GM18867 (cell line): ENCODE data around the gene GIT1.
A peak's percentile ranks its signal among the peaks of the same experiment; 100 is the strongest.
"Not testable (repeated sequence)": the region's sequence is repeated elsewhere in the genome, so short reads cannot be mapped to it uniquely, and the experiment has no call there.

Experiments used
- ATAC-seq: cut with Tn5 transposase; IDR thresholded peaks from one replicate; pipeline ENCODE4 v1.9.1; 2021; ENCODE audit warnings: mild to moderate bottlenecking, moderate library complexity; ENCODE audit not compliant: unreplicated experiment

Gene GIT1

DNA sequence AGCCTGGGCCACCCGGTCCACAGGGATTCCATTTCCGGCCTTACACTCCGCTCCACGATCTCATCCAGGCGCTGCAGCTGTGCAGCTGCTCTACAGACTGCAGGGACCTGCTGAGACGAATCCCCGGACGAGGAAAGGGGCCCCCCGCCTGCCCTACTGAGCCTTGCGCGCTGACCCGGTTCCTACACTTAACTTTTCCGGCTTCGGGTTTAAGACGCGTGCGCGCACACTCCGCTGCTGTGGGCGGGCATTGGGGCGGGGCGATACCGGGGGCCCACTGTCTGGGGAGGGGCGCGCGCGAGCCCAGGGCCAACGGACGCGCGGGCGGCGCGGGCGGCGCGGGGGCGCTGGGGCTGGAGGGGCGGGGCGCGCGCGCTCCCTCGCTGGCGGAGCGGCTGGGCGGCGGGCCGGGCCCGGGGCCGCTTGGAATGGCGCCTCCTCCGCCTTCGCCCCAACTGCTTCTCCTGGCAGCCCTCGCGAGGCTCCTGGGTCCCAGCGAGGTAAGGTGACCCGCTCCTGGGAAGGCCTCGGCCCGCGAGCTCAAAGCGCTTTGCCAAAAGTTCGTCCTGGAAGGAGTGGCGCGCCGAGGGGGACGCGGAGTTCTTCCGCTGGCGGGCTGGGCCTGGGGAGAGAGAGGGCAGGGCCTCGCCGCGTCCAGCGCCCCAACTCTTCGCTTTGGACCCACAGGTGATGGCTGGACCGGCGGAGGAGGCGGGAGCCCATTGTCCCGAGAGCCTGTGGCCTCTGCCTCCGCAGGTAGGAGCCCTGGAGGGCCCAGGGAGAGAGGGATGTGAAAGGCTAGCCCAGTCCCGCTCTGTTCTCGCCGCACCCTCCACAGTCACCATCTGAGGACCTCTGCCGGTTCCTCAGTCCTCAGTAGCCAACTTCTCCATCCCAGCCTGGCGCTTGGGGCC is 20.9 kb downstream of the GIT1 start, which contains the start of gene TP53I13:
TP53I13 (plus strand) TSS at position 371 of the 914 bp plus-strand sequence; CDS start at position 429, 58 bp downstream.
- peak; percentile 32 for ATAC-seq

DNA sequence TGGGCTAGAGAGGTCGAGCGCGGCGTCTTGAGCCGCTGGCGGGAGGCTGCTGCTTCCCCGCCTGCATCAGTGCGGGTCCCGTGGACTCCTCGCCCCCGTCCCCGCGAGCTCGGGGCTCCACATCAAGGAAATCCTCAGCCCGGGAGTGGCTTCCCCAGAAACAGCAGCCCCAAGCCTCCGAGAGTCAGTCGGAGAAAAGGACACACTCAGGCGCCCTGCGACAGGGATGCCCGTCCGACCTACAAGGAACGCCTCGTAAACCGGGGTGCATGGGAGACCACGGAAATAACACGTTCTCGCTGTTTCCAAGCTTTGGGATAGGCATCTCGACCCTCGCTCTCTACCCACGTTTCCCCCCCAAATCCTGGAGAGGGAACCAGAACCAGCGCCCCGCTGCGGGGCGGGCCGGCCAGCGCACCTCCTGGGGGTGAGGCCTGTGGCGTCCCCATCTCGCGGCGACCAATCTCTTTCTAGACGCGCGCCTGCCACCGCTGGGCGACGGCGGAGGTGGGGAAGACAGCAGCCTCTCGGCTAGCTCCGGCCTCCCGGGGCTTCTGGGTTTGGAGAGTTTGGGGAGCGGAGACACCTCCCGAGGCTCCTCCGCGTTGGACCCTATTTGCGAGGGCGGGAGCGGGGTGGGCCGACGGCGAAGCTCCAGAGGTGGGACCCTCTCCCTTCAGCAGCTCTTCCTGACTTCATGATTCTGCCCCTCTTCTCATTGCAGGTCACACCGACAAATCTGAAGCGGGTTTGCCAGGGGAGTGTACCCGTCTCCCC is 21.7 kb downstream of the GIT1 start:
- ATAC-seq: peak; percentile 35

GRCh38 chr17:29567304-29567553 is 22.2 kb downstream of the GIT1 start:
- ATAC-seq: peak; percentile 9

DNA sequence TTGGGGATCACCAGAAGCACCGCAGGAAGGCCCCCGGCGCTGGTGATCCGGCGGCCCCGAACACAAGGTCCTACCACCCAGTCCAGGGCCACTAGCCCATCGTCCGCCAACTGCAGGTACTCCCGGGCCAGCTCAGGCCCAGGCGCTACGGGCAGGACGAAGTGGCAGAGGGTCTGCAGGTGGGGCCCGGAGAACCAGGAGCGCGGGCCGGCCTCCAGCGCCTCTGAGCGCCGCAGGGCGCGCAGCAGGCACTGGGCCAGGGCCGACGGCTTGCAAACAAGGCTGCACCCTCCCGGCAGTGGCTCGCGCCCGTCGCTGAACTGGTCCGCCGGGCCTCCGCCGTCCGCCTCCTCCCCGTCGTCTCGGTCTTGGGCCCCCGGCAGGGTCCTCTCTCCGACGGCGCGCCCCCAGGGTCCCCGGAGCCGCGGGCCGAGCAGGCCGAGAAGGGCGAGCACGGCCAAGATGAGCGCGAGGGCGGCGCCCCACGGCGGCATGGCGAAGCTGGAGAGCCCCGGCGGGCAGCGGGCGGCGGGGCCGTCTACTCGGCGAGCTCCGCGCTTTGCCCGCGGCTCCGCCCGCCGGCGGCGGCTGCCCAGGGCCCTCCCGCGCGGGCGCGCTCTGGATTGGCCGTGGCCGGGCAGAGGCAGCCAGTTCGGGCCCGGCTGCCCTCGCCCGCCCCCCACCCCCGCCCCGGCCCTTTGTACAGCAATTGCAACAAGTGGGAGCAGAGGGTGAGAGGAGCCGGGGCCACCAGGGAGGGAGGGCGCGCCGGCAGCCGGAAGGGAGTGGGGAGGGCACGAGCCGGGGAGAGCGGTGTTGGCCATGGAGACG is 22.8 kb downstream of the GIT1 start, which contains the start of gene ABHD15:
ABHD15 (minus strand) TSS at position 565 of the 831 bp plus-strand sequence; CDS start at position 494, 71 bp downstream.
- peak; percentile 32 for ATAC-seq

DNA sequence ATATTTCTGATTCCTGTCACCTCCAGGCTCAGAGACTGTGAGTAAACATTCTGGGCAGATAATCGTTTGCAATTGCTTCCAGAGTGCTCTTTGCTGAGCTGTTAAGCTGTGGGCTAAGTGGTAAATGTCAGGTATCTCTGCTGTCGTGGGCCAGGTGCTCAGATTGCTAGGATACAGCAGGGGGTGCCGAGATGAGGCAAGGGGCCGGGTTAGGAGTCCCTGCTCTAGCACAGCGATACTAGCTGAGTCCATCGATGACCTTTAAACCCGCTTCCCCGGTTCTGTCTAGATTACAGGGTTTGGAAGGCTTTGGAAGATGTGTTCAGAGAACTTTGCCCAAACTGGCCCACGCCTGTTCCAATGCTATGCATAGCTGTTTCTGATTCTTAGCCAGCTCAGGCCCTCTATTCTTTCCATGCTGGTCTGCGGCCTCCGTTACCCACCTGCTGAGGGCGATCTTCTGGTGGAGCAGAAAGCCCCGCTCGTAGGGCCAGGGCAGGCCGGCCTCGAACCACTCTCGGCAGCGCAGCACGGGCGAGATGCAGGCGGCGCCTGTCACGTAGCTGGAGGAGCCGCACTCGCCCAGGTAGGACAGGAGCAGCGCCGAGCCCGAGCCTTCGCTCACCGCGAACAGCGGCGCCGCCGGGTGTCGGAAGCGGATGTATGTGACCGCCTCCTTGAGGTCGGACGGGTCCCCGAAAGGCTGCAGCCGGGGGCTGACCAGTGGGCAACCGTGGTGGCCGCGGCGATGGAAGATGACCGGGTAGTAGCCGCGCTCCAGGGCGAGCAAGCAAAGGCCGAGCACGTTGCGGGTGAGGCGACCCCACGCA is 23.6 kb downstream of the GIT1 start:
- peak; percentile 18 for ATAC-seq

DNA sequence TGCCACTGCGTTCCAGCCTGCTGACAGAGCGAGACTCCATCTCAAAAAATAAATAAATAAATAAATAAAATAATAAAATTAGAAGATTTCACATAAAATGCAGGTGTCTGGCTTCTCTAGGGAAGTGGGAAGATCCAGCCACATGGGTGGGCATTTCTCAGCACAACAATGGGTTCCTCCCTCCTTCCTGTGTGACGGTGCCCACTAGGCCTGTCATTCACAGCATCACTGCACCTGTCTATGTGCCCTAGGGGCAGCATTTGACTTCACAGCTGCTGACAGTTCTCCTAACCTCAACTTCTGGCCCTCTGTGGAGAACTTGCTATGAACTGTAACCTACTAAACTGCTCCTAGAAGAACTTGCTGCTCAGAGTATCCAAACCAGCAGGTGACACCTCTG is 25.6 kb downstream of the GIT1 start:
- no peak for ATAC-seq

DNA sequence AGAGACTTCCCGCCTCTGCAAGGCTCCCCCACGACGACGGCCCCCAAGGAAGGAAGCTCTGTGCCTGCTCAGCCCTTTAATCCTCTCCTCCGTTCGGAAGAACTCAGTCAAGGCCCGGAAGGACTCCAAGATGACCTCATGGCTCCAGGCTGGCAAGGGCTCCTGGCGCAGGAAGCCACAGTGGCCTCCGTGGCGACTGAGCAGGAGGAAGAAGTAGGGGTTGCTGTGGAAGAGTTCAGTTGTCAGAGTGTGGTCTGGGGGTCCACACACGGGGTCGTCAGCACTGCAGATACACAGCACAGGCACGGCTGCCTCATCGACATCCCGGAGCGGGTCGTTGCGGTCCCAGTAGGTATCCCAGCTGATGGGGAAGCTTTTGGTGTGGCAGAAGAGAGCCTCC is 26.8 kb downstream of the GIT1 start:
- no peak for ATAC-seq

DNA sequence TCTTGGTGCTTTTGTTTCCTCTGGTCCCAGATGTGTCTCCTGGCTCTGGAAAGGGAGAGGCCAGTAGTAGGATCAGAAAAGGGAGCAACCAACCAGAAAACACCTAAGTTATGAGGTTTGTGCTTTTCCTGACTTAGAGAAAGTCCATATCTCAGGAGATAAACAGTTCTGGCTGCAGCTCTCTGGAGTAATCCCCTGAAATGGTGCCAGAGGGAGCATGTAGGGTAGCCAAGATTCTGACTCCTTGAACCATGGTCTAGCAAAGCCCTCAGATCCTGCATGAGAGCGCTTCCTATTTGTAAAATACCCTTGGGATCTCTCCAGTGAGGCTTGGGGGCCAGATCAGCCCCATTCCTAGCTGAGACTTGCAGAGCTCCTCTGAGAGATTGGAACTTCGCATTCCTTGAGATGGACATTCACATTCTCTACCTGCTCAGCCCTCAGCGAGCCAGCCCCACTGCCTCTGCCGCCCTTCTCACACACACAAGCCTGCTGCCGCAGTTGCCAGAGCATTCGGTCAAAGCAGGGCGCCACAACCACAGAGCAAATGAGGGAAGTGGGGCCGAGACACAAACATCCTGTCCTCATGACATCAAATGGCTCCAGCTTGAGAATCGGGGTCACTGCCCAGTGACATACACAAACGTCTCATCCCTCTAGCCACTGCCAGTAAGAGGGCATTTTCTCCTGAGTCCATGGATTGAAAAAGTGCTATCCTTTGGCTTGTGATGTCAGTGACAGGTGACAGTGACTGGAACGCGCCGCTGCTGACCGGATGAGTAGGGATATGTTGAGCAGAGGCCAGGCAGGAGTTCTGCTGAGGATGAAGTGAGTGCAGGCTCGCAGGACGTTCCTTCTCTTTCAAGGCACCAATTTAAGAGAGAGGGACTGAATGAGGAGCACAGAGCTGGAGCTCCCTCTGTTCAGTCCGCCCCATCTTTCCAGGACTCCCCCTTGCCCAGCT is 27.6 kb downstream of the GIT1 start:
- no peak for ATAC-seq

DNA sequence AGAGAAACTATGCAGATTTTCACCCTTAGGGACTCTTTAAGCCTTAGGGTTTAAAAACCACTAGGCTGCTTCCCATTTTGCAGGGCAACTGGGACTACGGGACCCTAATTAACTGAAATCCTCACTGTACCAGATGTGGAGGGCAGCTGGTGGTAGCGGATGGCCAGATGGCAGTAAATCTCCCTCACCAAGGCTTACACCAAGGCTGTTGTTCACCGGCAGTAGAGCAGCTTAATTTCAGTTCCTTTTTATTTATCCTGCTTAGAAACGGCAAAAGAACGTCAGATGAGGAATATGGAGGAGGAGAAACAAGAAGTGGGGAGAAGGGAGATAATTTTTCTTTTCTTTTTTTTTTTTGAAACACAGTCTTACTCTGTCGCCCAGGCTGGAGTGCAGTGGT is 29.1 kb downstream of the GIT1 start:
- ATAC-seq: no peak

DNA sequence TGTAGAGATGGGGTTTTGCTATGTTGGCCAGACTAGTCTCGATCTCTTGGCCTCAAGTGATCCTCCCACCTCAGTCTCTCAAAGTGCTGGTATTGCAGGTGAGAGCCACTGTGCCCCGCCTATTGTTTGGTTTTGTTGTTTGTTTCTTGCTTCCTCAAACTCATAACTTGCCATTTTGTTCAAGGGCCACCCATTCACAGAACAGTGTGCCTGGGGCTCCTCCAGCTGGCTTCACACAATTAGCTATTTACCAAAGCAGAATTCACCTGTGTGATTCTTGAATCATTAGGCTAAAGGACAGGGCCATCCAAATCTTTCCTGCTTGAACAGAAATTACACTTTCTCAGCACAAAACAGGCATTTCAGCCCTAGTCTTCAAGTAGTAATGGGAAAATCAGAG is 29.8 kb downstream of the GIT1 start:
- no peak for ATAC-seq

- not testable (repeated sequence) for ATAC-seq
Measured at GRCh38 chr17:29558139-29558538, 31.3 kb downstream of the GIT1 start.

DNA sequence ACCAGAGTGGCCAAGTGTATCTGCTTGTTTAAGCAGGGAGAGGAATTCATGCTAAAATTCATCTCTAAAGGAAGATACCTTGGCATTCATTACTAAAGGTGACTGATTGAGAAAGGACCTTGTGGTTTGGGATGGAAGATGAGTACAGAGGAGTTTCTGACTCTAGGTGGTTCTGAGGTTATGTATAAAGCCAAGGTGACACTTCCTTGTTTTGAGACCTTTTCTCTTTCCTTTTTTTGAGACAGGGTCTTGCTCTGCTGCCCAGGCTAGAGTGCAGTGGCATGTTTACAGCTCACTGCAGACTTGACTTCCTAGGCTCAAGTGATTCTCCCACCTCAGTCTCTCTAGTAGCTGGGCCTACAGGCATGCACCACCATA is 31.7 kb downstream of the GIT1 start:
- ATAC-seq: no peak

GRCh38 chr17:29557085-29557738 is 32.2 kb downstream of the GIT1 start:
- ATAC-seq: no peak

DNA sequence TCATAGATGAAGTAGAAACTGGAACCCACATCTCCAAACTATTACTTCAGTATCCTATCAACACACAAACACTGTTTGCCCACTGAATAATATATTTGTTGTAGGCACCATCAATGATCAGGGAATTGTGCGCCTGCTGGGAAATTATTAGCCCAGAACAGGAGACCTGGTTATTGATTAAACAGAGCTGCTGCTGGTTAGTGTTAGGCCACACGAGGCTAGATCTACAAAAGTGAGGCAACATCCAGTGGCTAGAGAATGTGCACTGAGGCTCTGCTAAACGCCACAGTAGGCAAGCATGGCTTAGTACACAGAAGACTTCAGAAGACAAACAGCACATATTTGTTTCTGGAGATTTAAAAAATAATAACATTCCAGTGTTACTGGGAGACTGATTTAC is 33.6 kb downstream of the GIT1 start:
- no peak for ATAC-seq

DNA sequence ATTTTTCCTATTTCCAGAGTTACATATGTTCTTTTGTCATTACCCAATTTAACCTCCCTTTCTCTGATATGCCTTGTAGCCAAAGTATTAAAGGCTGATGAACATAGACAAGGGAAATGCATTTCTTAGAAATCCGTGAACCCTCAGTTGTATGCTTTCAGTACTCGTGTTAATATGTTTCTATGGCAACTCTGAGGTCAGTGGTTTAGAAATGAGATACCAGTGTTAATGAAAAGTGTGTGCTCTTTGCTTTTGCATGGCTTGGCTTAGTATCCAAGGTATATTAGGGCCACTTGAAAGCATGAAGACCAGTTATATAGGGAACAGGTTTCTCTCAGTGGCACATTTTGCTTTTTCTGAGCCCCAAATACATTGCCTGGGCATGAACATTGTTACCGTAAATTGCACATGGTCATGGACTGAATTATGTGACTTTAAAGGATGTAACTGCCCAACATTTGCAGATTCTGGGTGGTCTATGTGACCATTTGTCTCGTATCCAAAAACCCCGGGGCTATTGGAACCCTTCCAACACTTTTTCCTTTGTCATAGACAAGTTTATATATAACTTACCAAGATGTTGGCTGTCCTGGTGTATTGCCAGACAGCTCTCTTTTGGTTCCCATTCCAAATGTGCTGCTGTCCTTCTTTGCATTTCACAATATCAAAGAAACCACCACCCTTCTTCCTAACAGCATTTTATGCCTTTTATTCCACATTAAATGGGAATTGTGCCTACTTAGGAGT is 40.1 kb downstream of the GIT1 start:
- ATAC-seq: no peak

DNA sequence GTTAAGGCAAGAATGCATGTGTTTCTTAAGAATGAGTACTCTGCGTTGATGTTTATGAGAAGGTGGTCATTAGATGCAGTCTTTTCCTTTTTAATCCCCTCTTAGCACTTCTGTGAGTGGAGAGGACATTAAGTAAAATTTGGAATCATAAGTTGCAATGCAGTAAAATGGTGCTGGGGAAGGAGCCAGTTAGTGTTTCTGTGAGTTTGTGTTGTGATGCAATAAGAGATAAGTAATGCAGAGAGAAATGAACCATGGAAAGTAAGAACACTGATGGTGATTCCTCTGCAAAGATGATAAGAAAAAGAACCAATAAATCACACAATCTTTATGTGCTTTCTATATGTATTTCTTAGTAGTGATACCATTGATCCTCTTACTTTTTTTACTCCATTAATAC is 42.6 kb downstream of the GIT1 start:
- no peak for ATAC-seq

DNA sequence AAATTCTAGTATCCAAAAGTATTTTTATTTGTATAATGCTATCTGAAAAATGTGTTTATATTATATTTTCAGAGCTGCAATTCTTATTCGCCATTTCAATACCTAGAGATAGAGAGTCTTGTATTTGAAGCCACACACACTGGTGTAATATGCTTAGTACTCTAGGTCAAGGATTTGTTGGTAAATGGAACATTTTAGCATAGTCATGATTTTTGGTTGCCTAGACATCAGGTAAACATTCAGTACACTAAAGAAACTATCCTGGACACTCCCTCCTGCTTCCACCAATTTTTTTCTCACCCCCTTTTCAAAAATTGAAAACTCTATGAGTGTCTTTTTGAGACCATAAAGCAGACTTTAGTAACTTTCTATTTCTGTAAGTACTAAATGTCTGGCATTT is 43.4 kb downstream of the GIT1 start:
- ATAC-seq: no peak

GRCh38 chr17:29544066-29544465 is 45.4 kb downstream of the GIT1 start:
- ATAC-seq: no peak
